ENCODE results near the gene MROH8. TPM values are rescaled to one million over a fixed set of nuclear protein-coding genes. Genes with fewer than 3 reads are reported as not detected.

Gene MROH8
- total RNA-seq, 1 experiment from 2014 or later: not detected

- DNase-seq (ENCODE audit: low spot score): no peak
Observed at GRCh38 chr20:37200376-37200775, 21.0 kb upstream of the MROH8 start.

DNA sequence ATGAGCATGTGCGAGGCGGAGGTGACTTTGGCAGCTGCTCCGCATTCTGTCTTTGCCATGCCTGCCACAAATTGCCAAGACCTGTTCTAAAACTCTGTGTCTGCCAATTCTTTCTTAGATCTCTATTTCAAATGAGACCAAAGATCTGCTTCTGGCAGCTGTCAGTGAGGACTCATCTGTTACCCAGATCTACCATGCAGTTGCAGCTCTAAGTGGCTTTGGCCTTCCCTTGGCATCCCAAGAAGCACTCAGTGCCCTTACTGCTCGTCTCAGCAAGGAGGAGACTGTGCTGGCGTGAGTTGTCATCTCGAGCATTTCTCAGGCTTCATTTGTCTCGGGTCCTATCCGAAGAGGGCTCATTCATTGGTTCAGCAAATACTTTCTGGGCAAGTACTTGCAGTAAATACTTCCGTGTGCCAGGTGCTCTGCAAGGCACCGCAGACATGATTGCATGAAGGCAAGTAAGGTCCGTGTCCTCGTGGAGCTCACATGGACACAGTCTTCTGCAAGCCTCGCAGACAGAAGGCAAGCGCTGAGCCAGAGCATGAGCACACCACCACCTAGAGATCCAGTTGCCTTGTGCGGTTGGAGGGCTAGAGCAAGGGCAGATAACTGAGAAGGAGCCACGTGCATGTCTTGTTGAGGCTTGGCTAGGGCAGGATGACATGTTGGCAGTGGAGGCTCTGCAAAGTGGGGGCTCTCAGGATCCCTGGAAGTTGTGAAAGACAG is 19.7 kb upstream of the MROH8 start:
- DNase-seq (ENCODE audit: low spot score): no peak

GRCh38 chr20:37194621-37195417 is 15.5 kb upstream of the MROH8 start:
- no peak for DNase-seq (ENCODE audit: low spot score)

GRCh38 chr20:37193821-37194220 is 14.5 kb upstream of the MROH8 start:
- DNase-seq (ENCODE audit: low spot score): no peak

DNA sequence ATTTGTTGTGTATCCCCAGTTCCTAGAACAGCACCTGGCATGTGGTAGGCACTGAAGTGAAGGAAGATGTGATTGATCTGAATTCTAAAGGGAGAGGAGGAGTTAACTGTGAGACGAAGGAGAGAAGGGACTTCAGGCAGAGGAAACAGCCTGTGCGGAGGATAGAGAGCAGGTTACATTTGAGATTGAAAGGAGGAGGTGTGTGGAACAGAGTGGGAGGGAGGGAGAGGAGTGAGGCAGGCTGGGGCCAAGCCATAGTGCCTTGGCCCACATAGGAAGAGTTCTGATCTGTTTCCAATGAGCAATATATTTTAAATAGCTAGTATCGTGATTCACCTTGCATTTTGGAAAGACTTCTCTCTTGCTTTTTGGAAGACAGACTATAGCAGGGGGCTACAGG is 13.9 kb upstream of the MROH8 start:
- DNase-seq (ENCODE audit: low spot score): no peak

GRCh38 chr20:37192137-37192854 is 12.9 kb upstream of the MROH8 start:
- DNase-seq (ENCODE audit: low spot score): peak; percentile 95

- DNase-seq (ENCODE audit: low spot score): no peak
Observed at GRCh38 chr20:37190354-37191112, 11.2 kb upstream of the MROH8 start.

GRCh38 chr20:37189416-37190016 is 10.2 kb upstream of the MROH8 start:
- no peak for DNase-seq (ENCODE audit: low spot score)

DNA sequence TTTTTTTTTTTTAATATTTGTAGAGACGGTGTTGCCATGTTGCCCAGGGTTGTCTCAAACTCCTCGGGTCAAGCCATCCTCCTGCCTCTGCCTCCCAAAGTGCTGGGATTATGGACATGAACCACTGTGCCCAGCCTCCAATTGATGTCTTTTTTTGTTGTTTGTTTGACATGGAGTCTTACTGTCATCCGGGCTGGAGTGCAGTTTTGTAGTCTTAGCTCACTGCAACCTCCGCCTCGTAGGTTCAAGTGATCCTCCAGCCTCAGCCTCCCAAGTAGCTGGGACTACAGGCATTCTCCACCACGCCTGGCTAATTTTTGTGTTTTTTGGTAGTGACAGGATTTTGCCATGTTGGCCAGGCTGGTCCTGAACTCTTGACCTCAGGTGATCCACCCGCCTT is 9.4 kb upstream of the MROH8 start:
- DNase-seq (ENCODE audit: low spot score): no peak

GRCh38 chr20:37185686-37186085 is 6.3 kb upstream of the MROH8 start:
- DNase-seq (ENCODE audit: low spot score): no peak

DNA sequence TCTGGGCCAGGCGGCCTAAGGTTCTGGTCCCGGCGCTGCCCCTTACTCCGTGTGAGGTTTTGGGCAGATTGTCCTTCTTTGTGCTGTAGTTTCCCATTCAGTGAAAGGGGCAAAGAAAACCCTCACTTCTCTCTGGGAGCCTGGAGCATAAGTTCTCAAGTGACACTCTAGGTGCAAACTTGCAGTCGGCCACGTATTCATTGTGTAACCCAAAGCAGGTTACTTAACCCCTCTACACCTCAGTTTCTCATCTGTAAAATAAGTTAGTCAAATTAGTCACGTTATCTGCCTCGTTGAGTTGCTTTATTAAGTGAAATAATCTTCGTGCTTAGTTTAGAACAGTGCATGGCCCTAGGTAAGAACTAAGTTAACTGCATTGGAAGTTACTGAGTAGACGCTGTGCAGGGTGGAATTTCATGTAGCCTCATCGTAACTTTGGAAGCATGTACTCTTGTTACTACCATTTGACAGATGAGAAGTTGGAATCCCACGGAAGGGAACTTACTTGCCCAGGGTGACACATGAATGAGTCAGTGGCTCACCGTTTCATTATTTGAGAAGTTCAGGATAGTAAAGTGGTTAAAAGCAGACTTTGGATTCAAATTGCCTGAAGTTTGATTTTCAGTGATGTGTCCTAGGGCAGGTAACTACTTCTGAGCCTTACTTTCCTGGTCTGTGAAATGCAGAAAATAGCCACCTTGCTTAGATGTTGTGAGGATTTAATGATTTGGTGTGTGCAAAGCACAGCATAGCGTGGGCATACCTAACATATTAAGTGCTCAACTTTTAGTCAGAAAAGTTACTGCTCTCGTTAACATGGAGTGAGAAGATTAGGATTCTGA is 556 bp upstream of the MROH8 start:
- peak; percentile 69 for DNase-seq (ENCODE audit: low spot score)

DNA sequence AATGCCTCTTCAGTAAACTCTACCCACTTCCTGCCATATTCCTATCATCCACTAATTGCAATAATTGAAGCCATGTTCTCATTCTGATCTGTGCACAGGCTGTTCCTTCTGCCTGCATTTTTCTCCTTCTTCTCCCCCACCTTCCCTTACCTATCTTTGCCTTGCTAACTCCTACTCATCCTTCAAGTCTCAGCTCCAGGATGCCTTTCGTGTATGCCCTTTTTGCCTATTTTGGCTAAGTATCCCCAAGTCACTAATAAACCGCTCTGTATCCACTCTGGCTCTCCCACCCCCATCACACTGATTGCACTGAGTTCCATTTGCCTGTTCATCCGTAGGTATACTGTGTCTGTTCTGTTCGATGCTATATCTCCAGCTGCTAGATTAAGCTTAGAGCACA is 6.5 kb downstream of the MROH8 start:
- DNase-seq (ENCODE audit: low spot score): no peak

GRCh38 chr20:37166867-37167266 is 12.5 kb downstream of the MROH8 start:
- DNase-seq (ENCODE audit: low spot score): no peak

DNA sequence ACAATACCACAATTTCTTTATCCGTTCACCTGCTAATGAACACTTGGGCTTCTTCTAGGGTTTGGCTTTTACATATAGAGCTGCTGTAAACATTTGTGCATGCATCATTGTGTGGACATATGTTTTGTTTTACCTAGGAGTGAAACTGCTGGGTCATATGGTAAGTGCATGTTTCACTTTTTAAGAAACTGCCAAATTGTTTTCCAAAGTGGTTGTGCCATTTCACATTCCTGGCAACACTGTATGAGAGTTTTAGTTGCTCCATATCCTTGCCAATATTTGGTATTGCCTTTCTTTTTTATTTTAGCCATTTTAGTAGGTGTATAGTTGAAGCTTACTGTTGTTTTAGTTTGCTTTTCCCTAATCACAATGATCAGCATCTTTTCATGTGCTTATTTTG is 14.3 kb downstream of the MROH8 start:
- no peak for DNase-seq (ENCODE audit: low spot score)

DNA sequence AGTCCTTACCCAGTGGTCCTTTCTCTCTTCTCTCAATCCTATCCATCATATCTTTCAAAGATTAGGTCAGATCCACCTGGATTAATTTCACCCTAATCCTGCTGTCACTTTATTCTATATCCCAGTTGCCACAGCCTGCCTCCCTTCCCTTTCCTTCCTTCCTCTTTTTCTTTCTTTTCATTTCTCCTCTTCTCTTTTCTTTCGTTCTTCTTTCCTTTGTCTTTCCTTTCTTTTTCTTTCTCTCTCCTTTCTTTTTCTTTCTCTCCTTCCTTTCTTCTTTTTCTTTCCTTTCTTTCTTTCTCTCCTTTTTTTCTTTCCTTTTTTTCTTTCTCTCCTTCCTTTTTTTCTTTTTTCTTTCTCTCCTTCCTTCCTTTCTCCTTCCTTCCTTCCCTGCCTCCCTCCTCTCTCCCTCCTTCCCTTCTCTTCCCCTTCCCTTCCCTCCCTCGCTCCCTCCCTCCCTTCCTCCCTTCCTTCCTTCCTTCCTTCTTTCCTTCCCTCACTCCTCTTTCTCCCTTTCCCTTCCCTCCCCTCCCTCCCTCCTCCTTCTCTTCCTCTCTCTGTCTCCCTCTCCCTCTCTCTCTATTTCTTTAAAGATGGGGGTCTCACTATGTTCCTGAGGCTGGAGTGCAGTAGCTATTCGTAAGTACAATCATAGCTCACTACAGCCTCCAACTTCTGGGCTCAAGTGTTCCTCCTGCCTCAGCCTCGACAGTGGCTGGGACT is 15.4 kb downstream of the MROH8 start:
- DNase-seq (ENCODE audit: low spot score): no peak

- DNase-seq (ENCODE audit: low spot score): no peak
Observed at GRCh38 chr20:37162646-37163045, 16.7 kb downstream of the MROH8 start.

DNA sequence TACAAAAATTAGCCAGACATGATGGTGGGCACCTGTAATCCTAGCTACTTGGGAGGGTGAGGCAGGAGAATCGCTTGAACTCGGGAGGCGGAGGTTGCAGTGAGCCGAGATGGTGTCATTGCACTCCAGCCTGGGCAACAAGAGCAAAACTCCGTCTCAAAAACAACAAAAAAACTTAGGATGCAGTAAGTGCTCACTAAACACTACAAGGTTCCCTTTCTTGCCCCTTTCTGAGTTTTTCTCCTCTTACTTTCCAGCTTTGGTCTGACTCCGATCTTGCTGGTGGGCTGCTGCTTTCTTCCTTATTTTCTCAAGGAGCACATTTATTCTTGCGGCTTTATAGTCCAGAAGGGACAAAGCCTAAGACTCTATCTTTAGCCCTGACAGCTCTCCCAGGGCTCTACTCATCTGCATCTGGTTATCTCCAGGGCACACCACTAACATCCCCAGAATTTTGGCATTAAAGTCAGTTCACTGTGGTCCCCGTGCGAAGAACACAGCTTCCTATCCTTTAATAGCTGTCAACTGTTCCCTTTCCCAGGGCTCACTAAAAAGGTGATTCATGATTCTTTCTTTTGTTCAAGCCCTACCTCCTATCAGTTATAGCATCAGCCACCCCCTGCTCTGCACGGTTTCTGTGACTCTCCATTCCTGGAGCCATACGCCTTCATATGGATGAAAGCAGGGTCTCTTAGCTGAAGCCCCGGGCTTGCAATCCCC is 17.4 kb downstream of the MROH8 start:
- DNase-seq (ENCODE audit: low spot score): no peak

DNA sequence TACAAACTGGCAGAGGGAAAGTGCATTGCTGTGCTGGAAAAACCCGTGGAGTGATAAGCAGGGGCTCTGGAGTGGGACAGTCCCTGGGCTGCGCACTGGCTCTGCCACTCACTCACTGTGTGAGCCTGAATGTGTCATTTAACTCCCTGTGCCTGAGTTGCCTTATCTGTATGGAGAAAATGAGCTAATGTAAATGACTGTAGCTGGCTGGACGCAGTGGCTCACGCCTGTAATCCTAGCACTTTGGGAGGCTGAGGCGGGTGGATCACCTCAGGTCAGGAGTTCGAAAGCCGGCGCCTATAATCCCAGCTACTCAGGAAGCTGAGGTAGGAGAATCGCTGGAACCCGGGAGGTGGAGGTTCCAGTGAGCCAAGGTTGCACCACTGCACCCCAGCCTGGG is 18.7 kb downstream of the MROH8 start:
- no peak for DNase-seq (ENCODE audit: low spot score)

DNA sequence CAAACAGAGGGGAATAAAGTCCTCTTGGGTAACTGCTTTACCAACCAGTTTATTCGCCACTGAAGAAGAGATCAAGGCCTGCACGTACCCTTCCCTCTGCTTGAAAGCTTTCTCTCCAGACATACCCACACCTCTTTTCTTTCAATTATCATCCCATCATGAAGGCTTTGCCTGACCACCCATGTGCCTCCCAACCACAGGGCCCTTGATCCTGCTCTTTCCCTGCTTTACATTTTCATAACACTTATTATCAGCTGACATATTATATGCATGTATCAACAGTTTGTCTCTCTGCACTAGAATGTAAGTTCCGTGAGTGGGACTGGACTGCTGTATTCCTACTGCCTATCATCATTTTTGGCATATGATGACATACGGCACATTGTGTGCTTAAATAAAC is 21.1 kb downstream of the MROH8 start:
- DNase-seq (ENCODE audit: low spot score): no peak
